DND-41 (cell line): Measurements from ENCODE around the gene INSL6.

Experiments used
- ATAC-seq: fragments of 200-7000 bp; cut with Tn5 transposase; 3 replicates; pipeline ENCODE4 v1.9.1; 2021; ENCODE audit warnings: low read depth; ENCODE audit not compliant: insufficient read depth
- DNase-seq: peaks from one replicate; pipeline ENCODE4 v3.0.0-alpha.2; 2020
- H2AFZ ChIP-seq: 2 replicates; pipeline ENCODE4 v1.6.0; 2012; ENCODE audit warnings: low read depth, low read length
- H3K27ac ChIP-seq: 2 replicates; pipeline ENCODE4 v1.5.1; 2012; ENCODE audit warnings: low read length, inconsistent platforms
- H3K27me3 ChIP-seq: fragments of 200-600 bp; sonication (generic); 2 replicates; pipeline ENCODE4 v1.6.0; 2012; ENCODE audit warnings: low read length, mild to moderate bottlenecking, inconsistent platforms; ENCODE audit not compliant: insufficient read depth, poor library complexity
- H3K36me3 ChIP-seq: 2 replicates; pipeline ENCODE4 v1.5.1; 2012; ENCODE audit warnings: low read length, inconsistent platforms; ENCODE audit not compliant: insufficient read depth
- H3K4me1 ChIP-seq: 2 replicates; pipeline ENCODE4 v1.5.1; 2012; ENCODE audit warnings: mild to moderate bottlenecking, low read length; ENCODE audit not compliant: insufficient read depth
- H3K4me2 ChIP-seq: 2 replicates; pipeline ENCODE4 v1.6.0; 2012; ENCODE audit warnings: mild to moderate bottlenecking, moderate library complexity, low read length, inconsistent platforms; ENCODE audit not compliant: insufficient read depth
- H3K4me3 ChIP-seq, 2 experiments: fragments of 200-600 bp in 1 of 2; shearing (Covaris generic) in 1 of 2; 2 replicates each; pipeline ENCODE4 v1.5.1; 2012 to 2016; ENCODE audit warnings: inconsistent platforms in 2 of 2, low read length in 2 of 2, mild to moderate bottlenecking in 2 of 2, low read depth in 1 of 2, moderate library complexity in 1 of 2
- H3K79me2 ChIP-seq: 2 replicates; pipeline ENCODE4 v1.6.0; 2012; ENCODE audit warnings: low read length, inconsistent platforms; ENCODE audit not compliant: insufficient read depth
- H3K9ac ChIP-seq: 2 replicates; pipeline ENCODE4 v1.6.0; 2012; ENCODE audit warnings: low read depth, mild to moderate bottlenecking, inconsistent platforms, low read length, moderate library complexity
- H3K9me3 ChIP-seq: 2 replicates; pipeline ENCODE4 v1.5.1; 2012; ENCODE audit warnings: low read length, moderate library complexity, mild to moderate bottlenecking, inconsistent platforms; ENCODE audit not compliant: insufficient read depth, severe bottlenecking
- H4K20me1 ChIP-seq: 2 replicates; pipeline ENCODE4 v1.6.0; 2012; ENCODE audit warnings: low read length; ENCODE audit not compliant: insufficient read depth
- EZH2 ChIP-seq: IDR thresholded peaks from 3 replicates; pipeline ENCODE4 v1.6.1; 2012; ENCODE audit warnings: borderline replicate concordance, low read depth, mild to moderate bottlenecking, moderate library complexity, low read length, inconsistent platforms; ENCODE audit not compliant: severe bottlenecking
- TF ChIP-seq, protein P1 (sequence below): IDR thresholded peaks from 2 replicates; pipeline ENCODE4 v1.5.1; 2012; ENCODE audit warnings: borderline replicate concordance, low read length, moderate library complexity, mild to moderate bottlenecking; ENCODE audit not compliant: poor library complexity, severe bottlenecking; ENCODE audit errors: extremely low read depth

Gene INSL6

DNA sequence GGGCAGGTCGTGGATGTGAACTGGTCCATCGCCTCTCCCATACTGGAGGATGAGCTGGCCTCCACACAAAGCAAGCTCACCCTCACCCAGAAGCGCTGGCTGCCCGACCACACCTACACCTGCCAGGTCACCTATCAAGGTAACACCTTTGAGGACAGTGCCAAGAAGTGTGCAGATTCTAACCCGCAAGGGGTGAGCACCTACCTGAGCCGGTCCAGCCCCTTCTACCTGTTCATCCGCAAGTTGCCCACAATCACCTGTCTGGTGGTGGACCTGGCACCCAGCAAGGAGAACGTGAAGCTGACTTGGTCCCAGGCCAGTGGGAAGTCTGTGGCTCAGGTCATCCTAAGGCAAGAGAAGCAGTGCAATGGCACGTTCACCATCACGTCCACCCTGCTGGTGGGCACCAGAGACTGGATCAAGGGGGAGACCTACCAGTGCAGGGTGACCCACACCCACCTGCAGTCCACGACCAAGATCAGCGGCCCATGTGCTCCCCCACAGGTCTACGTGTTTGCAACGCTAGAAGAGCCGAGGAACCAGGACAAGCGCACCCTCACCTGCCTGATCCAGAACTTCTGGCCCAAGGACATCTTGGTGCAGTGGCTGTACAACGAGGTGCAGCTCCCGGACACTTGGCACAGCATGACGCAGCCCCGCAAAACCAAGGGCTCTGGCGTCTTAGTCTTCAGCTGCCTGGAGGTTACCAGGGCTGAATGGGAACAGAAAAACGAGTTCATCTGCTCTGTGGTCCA is 71.3 kb downstream of the INSL6 start:
- no peak overlapping the region for H2AFZ ChIP-seq
- no peak for DNase-seq
- H3K4me2 ChIP-seq: no peak overlapping the region
- H3K27me3 ChIP-seq: no peaks in the 10 kb centered on the region
- H3K4me3 ChIP-seq: no peak overlapping the region
- ATAC-seq: no peak
- no peak overlapping the region for H3K27ac ChIP-seq
- H3K4me1 ChIP-seq: no peaks in the 10 kb centered on the region
- peaks cover 18% of the 10 kb centered on the region for H3K36me3 ChIP-seq
- no peak overlapping the region for H3K9ac ChIP-seq
- H3K79me2 ChIP-seq: no peaks in the 10 kb centered on the region
- TF ChIP-seq EZH2: no peak
- TF ChIP-seq, protein P1, sequence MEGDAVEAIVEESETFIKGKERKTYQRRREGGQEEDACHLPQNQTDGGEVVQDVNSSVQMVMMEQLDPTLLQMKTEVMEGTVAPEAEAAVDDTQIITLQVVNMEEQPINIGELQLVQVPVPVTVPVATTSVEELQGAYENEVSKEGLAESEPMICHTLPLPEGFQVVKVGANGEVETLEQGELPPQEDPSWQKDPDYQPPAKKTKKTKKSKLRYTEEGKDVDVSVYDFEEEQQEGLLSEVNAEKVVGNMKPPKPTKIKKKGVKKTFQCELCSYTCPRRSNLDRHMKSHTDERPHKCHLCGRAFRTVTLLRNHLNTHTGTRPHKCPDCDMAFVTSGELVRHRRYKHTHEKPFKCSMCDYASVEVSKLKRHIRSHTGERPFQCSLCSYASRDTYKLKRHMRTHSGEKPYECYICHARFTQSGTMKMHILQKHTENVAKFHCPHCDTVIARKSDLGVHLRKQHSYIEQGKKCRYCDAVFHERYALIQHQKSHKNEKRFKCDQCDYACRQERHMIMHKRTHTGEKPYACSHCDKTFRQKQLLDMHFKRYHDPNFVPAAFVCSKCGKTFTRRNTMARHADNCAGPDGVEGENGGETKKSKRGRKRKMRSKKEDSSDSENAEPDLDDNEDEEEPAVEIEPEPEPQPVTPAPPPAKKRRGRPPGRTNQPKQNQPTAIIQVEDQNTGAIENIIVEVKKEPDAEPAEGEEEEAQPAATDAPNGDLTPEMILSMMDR: no peak
- H3K9me3 ChIP-seq: no peaks in the 10 kb centered on the region
- no peaks in the 10 kb centered on the region for H4K20me1 ChIP-seq
